DND-41 (cell line): ENCODE measurements around the gene KRTAP10-12.

Source experiments
- EZH2 ChIP-seq: IDR thresholded peaks from 3 replicates; pipeline ENCODE4 v1.6.1; 2012; ENCODE audit warnings: borderline replicate concordance, low read depth, mild to moderate bottlenecking, moderate library complexity, low read length, inconsistent platforms; ENCODE audit not compliant: severe bottlenecking
- TF ChIP-seq, protein P1 (sequence below): IDR thresholded peaks from 2 replicates; pipeline ENCODE4 v1.5.1; 2012; ENCODE audit warnings: borderline replicate concordance, low read length, moderate library complexity, mild to moderate bottlenecking; ENCODE audit not compliant: poor library complexity, severe bottlenecking; ENCODE audit errors: extremely low read depth

DNA sequence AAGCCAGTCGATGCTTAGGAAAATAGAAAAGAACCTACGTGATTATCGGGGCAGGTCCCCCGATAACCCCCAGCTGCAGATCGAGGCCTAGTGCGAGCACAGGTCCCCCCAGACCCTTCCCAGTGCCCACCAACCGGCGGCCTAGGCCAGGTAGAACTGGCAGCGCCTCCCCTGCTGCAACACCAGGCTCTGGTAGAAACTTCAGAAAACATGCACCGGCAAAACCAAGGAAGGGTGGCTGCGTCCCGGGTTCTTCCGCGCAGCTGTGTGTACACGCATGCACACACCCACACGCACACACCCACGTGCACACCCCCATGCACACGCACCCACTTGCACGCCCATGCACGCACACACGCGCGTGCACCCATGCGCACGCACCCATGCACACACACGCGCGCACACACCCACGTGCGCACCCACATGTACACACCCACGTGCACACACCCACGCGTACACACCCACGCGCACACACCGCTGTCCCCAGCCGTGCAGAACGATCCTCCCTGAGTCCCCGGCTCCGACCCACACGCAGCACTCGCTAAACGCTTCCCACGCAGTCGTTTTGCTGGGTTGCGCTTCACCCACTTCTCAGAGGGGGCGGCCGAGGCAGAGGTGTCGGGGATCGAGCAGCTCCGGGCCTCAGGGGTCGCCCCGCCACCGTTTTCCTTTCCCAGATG is 9.2 kb downstream of the KRTAP10-12 start:
- TF ChIP-seq, protein P1, sequence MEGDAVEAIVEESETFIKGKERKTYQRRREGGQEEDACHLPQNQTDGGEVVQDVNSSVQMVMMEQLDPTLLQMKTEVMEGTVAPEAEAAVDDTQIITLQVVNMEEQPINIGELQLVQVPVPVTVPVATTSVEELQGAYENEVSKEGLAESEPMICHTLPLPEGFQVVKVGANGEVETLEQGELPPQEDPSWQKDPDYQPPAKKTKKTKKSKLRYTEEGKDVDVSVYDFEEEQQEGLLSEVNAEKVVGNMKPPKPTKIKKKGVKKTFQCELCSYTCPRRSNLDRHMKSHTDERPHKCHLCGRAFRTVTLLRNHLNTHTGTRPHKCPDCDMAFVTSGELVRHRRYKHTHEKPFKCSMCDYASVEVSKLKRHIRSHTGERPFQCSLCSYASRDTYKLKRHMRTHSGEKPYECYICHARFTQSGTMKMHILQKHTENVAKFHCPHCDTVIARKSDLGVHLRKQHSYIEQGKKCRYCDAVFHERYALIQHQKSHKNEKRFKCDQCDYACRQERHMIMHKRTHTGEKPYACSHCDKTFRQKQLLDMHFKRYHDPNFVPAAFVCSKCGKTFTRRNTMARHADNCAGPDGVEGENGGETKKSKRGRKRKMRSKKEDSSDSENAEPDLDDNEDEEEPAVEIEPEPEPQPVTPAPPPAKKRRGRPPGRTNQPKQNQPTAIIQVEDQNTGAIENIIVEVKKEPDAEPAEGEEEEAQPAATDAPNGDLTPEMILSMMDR = no peak
- TF ChIP-seq EZH2 = no peak
